Mucosa of stomach (tissue), 1 donor: ENCODE measurements around the gene MCCC2.

Source experiments
- H3K27me3 ChIP-seq: one replicate; pipeline ENCODE4 v1.7.0; 2013; ENCODE audit warnings: mild to moderate bottlenecking, low read length; ENCODE audit not compliant: control insufficient read depth, insufficient read depth
- H3K36me3 ChIP-seq: one replicate; pipeline ENCODE4 v1.7.0; 2013; ENCODE audit warnings: low read length; ENCODE audit not compliant: control insufficient read depth, insufficient read depth
- H3K4me1 ChIP-seq: one replicate; pipeline ENCODE4 v1.7.0; 2013; ENCODE audit warnings: mild to moderate bottlenecking, low read length; ENCODE audit not compliant: control insufficient read depth, insufficient read depth
- H3K4me3 ChIP-seq: one replicate; pipeline ENCODE4 v1.7.0; 2013; ENCODE audit warnings: low read length
- H3K9ac ChIP-seq: one replicate; pipeline ENCODE4 v1.7.0; 2013; ENCODE audit warnings: mild to moderate bottlenecking, low read length, moderate library complexity
- H3K9me3 ChIP-seq: one replicate; pipeline ENCODE4 v1.7.0; 2013; ENCODE audit warnings: mild to moderate bottlenecking, low read length, moderate library complexity; ENCODE audit not compliant: control insufficient read depth
- donor health status: Pancreatic carcinoma.

The MCCC2 gene

GRCh38 chr5:71706906-71707305 is 119.8 kb downstream of the MCCC2 start:
- Histone ChIP-seq H3K9me3 (no peaks in the 10 kb centered on the region), H3K9ac (no peak overlapping the region), H3K4me1 (no peaks in the 10 kb centered on the region), H3K36me3 (no peaks in the 10 kb centered on the region), H3K27me3 (no peaks in the 10 kb centered on the region), H3K4me3 (no peak overlapping the region)
